Ascending aorta (tissue), 2 donors: Measurements from ENCODE around the gene NGRN. TPM values are rescaled to one million over a fixed set of nuclear protein-coding genes. Genes with fewer than 3 reads are reported as not detected.
"Not testable (repeated sequence)": the region's sequence is repeated elsewhere in the genome, so short reads cannot be mapped to it uniquely, and the experiment has no call there.

Source experiments
- DNase-seq, 2 donors: peaks; one replicate each; pipeline ENCODE4 v3.0.0-alpha.2; 2019; ENCODE audit warnings: low spot score in 2 of 2
- H3K27ac ChIP-seq, 2 donors: fragments of 200-600 bp; sonication (generic); one replicate each; pipeline ENCODE4 v1.5.1; 2016 to 2017; ENCODE audit warnings: mild to moderate bottlenecking in 1 of 2
- H3K27me3 ChIP-seq: fragments of 200-600 bp; sonication (generic); one replicate; pipeline ENCODE4 v1.5.1; 2017
- H3K36me3 ChIP-seq, 2 donors: fragments of 200-600 bp; sonication (generic); one replicate each; pipeline ENCODE4 v1.5.1; 2016
- H3K4me1 ChIP-seq, 2 donors: fragments of 200-600 bp; sonication (generic); one replicate each; pipeline ENCODE4 v1.5.1; 2016 to 2017; ENCODE audit warnings: mild to moderate bottlenecking in 1 of 2
- H3K4me3 ChIP-seq, 2 donors: fragments of 200-600 bp; sonication (generic); one replicate each; pipeline ENCODE4 v1.5.1; 2016 to 2017; ENCODE audit warnings: mild to moderate bottlenecking in 1 of 2
- H3K9me3 ChIP-seq, 2 donors: fragments of 200-600 bp; sonication (generic); one replicate each; pipeline ENCODE4 v1.5.1; 2016
- CTCF ChIP-seq, 3 experiments: fragments of 200-600 bp in 2 of 3; fragments of 450-650 bp in 1 of 3; sonication (generic) in 2 of 3; IDR thresholded peaks; one replicate each; pipeline ENCODE4 v1.5.1; 2016 to 2019; ENCODE audit warnings: antibody characterized with exemption in 3 of 3, mild to moderate bottlenecking in 1 of 3, moderate library complexity in 1 of 3
- intact Hi-C: fragments of 100-400 bp; cut with DNase I; formaldehyde crosslinking; loops from one replicate; pipeline ENCODE4 v1.15.1; 2023
- total RNA-seq: library from RNA; depleted of rRNA; stranded (reverse); fragments of >200 nt; gene quantifications from one replicate; pipeline ENCODE4 v1.1.0, GENCODE V29; 2016

The NGRN gene
- total RNA-seq, 1 donor from 2014 or later: 58.0 TPM

GRCh38 chr15:90294159-90294558 is 28.7 kb downstream of the NGRN start:
- Histone ChIP-seq H3K4me1 (peaks cover 0 to 17% of the 10 kb centered on the region in 2 donors), H3K4me3 (no peak overlapping the region), H3K36me3 (no peaks in the 10 kb centered on the region), H3K9me3 (no peaks in the 10 kb centered on the region), H3K27me3 (no peaks in the 10 kb centered on the region), H3K27ac (no peak overlapping the region)
- DNase-seq: no peak
- intact Hi-C loops: no loop called here
- TF ChIP-seq CTCF (IDR thresholded peaks at IDR 0.05): no peak

- peak overlapping the region in 1 of 2 donors; percentile 4 for H3K4me3 ChIP-seq
- peaks cover 0 to 17% of the 10 kb centered on the region in 2 donors for H3K4me1 ChIP-seq
- TF ChIP-seq CTCF (IDR thresholded peaks at IDR 0.05): peak in 1 of 3 experiments; percentile 18
- no peaks in the 10 kb centered on the region for H3K27me3 ChIP-seq
- intact Hi-C loops: no loop called here
- H3K36me3 ChIP-seq: no peaks in the 10 kb centered on the region
- DNase-seq: no peak
- no peaks in the 10 kb centered on the region for H3K9me3 ChIP-seq
- peak overlapping the region in 1 of 2 donors; percentile 43 for H3K27ac ChIP-seq
Observed at GRCh38 chr15:90294601-90295269, 29.3 kb downstream of the NGRN start.

GRCh38 chr15:90295270-90295648 is 29.8 kb downstream of the NGRN start:
- H3K27ac ChIP-seq: peak overlapping the region in 1 of 2 donors; percentile 43
- TF ChIP-seq CTCF (IDR thresholded peaks at IDR 0.05): no peak
- peaks cover 0 to 17% of the 10 kb centered on the region in 2 donors for H3K4me1 ChIP-seq
- DNase-seq: no peak
- H3K36me3 ChIP-seq: no peaks in the 10 kb centered on the region
- peak overlapping the region in 1 of 2 donors; percentile 4 for H3K4me3 ChIP-seq
- intact Hi-C loops: no loop called here
- H3K27me3 ChIP-seq: no peaks in the 10 kb centered on the region
- no peaks in the 10 kb centered on the region for H3K9me3 ChIP-seq

- peak overlapping the region; percentile 58 for H3K27ac ChIP-seq
Observed at GRCh38 chr15:90296316-90296884, 30.9 kb downstream of the NGRN start.

GRCh38 chr15:90297021-90297420 is 31.5 kb downstream of the NGRN start:
- TF ChIP-seq CTCF (IDR thresholded peaks at IDR 0.05): no peak
- no peak overlapping the region for H3K4me3 ChIP-seq
- intact Hi-C loops: no loop called here
- H3K36me3 ChIP-seq: no peaks in the 10 kb centered on the region
- H3K27ac ChIP-seq: peak overlapping the region; percentile 58
- peaks cover 6 to 28% of the 10 kb centered on the region in 2 donors for H3K4me1 ChIP-seq
- DNase-seq: no peak
- H3K9me3 ChIP-seq: no peaks in the 10 kb centered on the region
- no peaks in the 10 kb centered on the region for H3K27me3 ChIP-seq

More at GRCh38 chr15:90296316-90296884, 30.9 kb downstream of the NGRN start:
- H3K36me3 ChIP-seq, DNase-seq, H3K9me3 ChIP-seq, intact Hi-C loops, H3K4me3 ChIP-seq, H3K27me3 ChIP-seq: not testable (repeated sequence)
- H3K4me1 ChIP-seq: peaks cover 1 to 22% of the 10 kb centered on the region in 2 donors

GRCh38 chr15:90300541-90300940 is 35.1 kb downstream of the NGRN start:
- Histone ChIP-seq H3K9me3 (no peaks in the 10 kb centered on the region), H3K27ac (peak overlapping the region; percentile 69 to 74), H3K4me3 (no peak overlapping the region), H3K27me3 (no peaks in the 10 kb centered on the region), H3K36me3 (no peaks in the 10 kb centered on the region), H3K4me1 (peaks cover 8 to 21% of the 10 kb centered on the region in 2 donors)
- no peak for TF ChIP-seq CTCF (IDR thresholded peaks at IDR 0.05)
- DNase-seq: no peak
- intact Hi-C loops: no loop called here
